Right renal cortex interstitium (tissue), 3 donors: ENCODE data around the gene RIMKLB. TPM values are rescaled to one million over a fixed set of nuclear protein-coding genes. Genes with fewer than 3 reads are reported as not detected.
"Not testable (repeated sequence)": the region's sequence is repeated elsewhere in the genome, so short reads cannot be mapped to it uniquely, and the experiment has no call there.

ENCODE experiments used
- DNase-seq, 3 donors: peaks; one replicate each; pipeline ENCODE4 v3.0.0-alpha.2; 2013; ENCODE audit warnings: low read depth in 3 of 3, low spot score in 2 of 3
- polyA plus RNA-seq, 3 donors: library from polyadenylated mRNA; unstranded; fragments of 120-200 nt; gene quantifications; one replicate each; pipeline ENCODE4 v1.2.1, GENCODE V29; 2013; ENCODE audit not compliant: insufficient read length in 3 of 3

The RIMKLB gene
- polyA plus RNA-seq, 3 donors, result 77.8 to 111 (median 105) TPM

- DNase-seq, result no peak
These were observed 72.7 kb downstream of the RIMKLB start for GRCh38 chr12:8770499-8770898.

GRCh38 chr12:8771072-8771471 is 73.3 kb downstream of the RIMKLB start:
- no peak for DNase-seq

GRCh38 chr12:8773461-8773860 is 75.7 kb downstream of the RIMKLB start:
- DNase-seq, result no peak

GRCh38 chr12:8779281-8779680 is 81.5 kb downstream of the RIMKLB start:
- no peak for DNase-seq

GRCh38 chr12:8779862-8780261 is 82.1 kb downstream of the RIMKLB start:
- DNase-seq, result no peak

GRCh38 chr12:8780389-8780788 is 82.6 kb downstream of the RIMKLB start:
- DNase-seq, result no peak

GRCh38 chr12:8781381-8782127 is 83.8 kb downstream of the RIMKLB start:
- no peak for DNase-seq

- DNase-seq, result no peak
These were observed 86.6 kb downstream of the RIMKLB start for GRCh38 chr12:8784290-8784888.

- no peak for DNase-seq
These were observed 87.7 kb downstream of the RIMKLB start for GRCh38 chr12:8785499-8785898.

- DNase-seq, result not testable (repeated sequence)
These were observed 89.4 kb downstream of the RIMKLB start for GRCh38 chr12:8787206-8787605.

- DNase-seq, result not testable (repeated sequence)
These were observed 90.9 kb downstream of the RIMKLB start for GRCh38 chr12:8788706-8789105.

- not testable (repeated sequence) for DNase-seq
These were observed 91.7 kb downstream of the RIMKLB start for GRCh38 chr12:8789341-8790013.

- DNase-seq, result not testable (repeated sequence)
These were observed 95.4 kb downstream of the RIMKLB start for GRCh38 chr12:8793226-8793625.

GRCh38 chr12:8794611-8795010 is 96.8 kb downstream of the RIMKLB start:
- DNase-seq, result not testable (repeated sequence)

GRCh38 chr12:8796831-8797626 is 99.2 kb downstream of the RIMKLB start:
- no peak for DNase-seq

GRCh38 chr12:8801213-8801612 is 103.4 kb downstream of the RIMKLB start:
- not testable (repeated sequence) for DNase-seq

GRCh38 chr12:8804833-8805232 is 107.0 kb downstream of the RIMKLB start:
- DNase-seq, result not testable (repeated sequence)

GRCh38 chr12:8805487-8805886 is 107.7 kb downstream of the RIMKLB start:
- DNase-seq, result not testable (repeated sequence)

- DNase-seq, result not testable (repeated sequence)
These were observed 109.3 kb downstream of the RIMKLB start for GRCh38 chr12:8807084-8807483.

GRCh38 chr12:8810112-8810511 is 112.3 kb downstream of the RIMKLB start:
- DNase-seq, result not testable (repeated sequence)
